Peyer's patch (tissue), 4 donors: ENCODE data around the gene LCE1B.

Source experiments
- CTCF ChIP-seq, 6 experiments: fragments of 450-650 bp in 4 of 6; fragments of 200-600 bp in 2 of 6; sonication (generic) in 1 of 6; IDR thresholded peaks; one replicate each; pipeline ENCODE4 v1.5.1; 2017 to 2019; ENCODE audit warnings: antibody characterized with exemption in 6 of 6, mild to moderate bottlenecking in 3 of 6, moderate library complexity in 1 of 6
- POLR2A ChIP-seq, 2 donors: fragments of 450-650 bp; IDR thresholded peaks; one replicate each; pipeline ENCODE4 v1.5.1; 2017; ENCODE audit warnings: antibody characterized with exemption in 2 of 2, mild to moderate bottlenecking in 2 of 2, moderate library complexity in 2 of 2

- TF ChIP-seq CTCF (IDR thresholded peaks at IDR 0.05) (no peak), POLR2A (IDR thresholded peaks at IDR 0.05) (no peak)
Observed at GRCh38 chr1:152824964-152825363, 13.2 kb downstream of the LCE1B start.
